Left renal pelvis (tissue), 4 donors: ENCODE results near the gene LPAR1. TPM values are rescaled to one million over a fixed set of nuclear protein-coding genes. Genes with fewer than 3 reads are reported as not detected.
"Not testable (repeated sequence)": the region's sequence is repeated elsewhere in the genome, so short reads cannot be mapped to it uniquely, and the experiment has no call there.

Source experiments
- DNase-seq, 4 donors: peaks; one replicate each; pipeline ENCODE4 v3.0.0-alpha.2; 2013; ENCODE audit warnings: low read depth in 4 of 4, low spot score in 3 of 4
- polyA plus RNA-seq, 4 donors: library from polyadenylated mRNA; unstranded; fragments of 120-200 nt; gene quantifications; one replicate each; pipeline ENCODE4 v1.2.1, GENCODE V29; 2013; ENCODE audit not compliant: insufficient read length in 4 of 4

Gene LPAR1
- polyA plus RNA-seq, 4 donors: 23.2 to 77.1 (median 34.4) TPM

GRCh38 chr9:110892689-110893088, 145.6 kb downstream of the LPAR1 start:
- no peak for DNase-seq

GRCh38 chr9:110891760-110892159, 146.5 kb downstream of the LPAR1 start:
- no peak for DNase-seq

GRCh38 chr9:110890416-110890815, 147.9 kb downstream of the LPAR1 start:
- DNase-seq: no peak

- no peak for DNase-seq
These were observed 151.0 kb downstream of the LPAR1 start for GRCh38 chr9:110887276-110887675.

GRCh38 chr9:110886832-110887231, 151.4 kb downstream of the LPAR1 start:
- no peak for DNase-seq

- no peak for DNase-seq
These were observed 158.1 kb downstream of the LPAR1 start for GRCh38 chr9:110880189-110880588.

GRCh38 chr9:110877374-110877773, 160.9 kb downstream of the LPAR1 start:
- DNase-seq: no peak

GRCh38 chr9:110876929-110877328, 161.3 kb downstream of the LPAR1 start:
- no peak for DNase-seq

GRCh38 chr9:110874963-110875674, 163.2 kb downstream of the LPAR1 start:
- no peak for DNase-seq

GRCh38 chr9:110872920-110873319, 165.3 kb downstream of the LPAR1 start:
- peak in 1 of 4 donors; percentile 14 for DNase-seq

GRCh38 chr9:110871736-110872135, 166.5 kb downstream of the LPAR1 start:
- no peak for DNase-seq

- DNase-seq: no peak
These were observed 168.3 kb downstream of the LPAR1 start for GRCh38 chr9:110869931-110870330.

- no peak for DNase-seq
These were observed 174.3 kb downstream of the LPAR1 start for GRCh38 chr9:110864011-110864410.

- not testable (repeated sequence) for DNase-seq
These were observed 176.7 kb downstream of the LPAR1 start for GRCh38 chr9:110861370-110862110.

GRCh38 chr9:110856772-110857171, 181.5 kb downstream of the LPAR1 start:
- no peak for DNase-seq

- DNase-seq: no peak
These were observed 187.7 kb downstream of the LPAR1 start for GRCh38 chr9:110850401-110851135.

- no peak for DNase-seq
These were observed 190.6 kb downstream of the LPAR1 start for GRCh38 chr9:110847671-110848070.

GRCh38 chr9:110846215-110846614, 192.1 kb downstream of the LPAR1 start:
- no peak for DNase-seq

- DNase-seq: no peak
These were observed 194.1 kb downstream of the LPAR1 start for GRCh38 chr9:110844121-110844520.

- no peak for DNase-seq
These were observed 195.3 kb downstream of the LPAR1 start for GRCh38 chr9:110842986-110843385.

- no peak for DNase-seq
These were observed 196.1 kb downstream of the LPAR1 start for GRCh38 chr9:110842169-110842568.
